ENCODE results near the gene CRELD2. TPM values are rescaled to one million over a fixed set of nuclear protein-coding genes. Genes with fewer than 3 reads are reported as not detected.

CRELD2 gene
- total and polyA plus RNA-seq, 2 of the 8 experiments (the other 6 are each of a cell fraction or from before 2014, with no cell fraction given): 24.5 to 36.6 TPM

- Histone ChIP-seq H3K4ac (replicated peaks; ENCODE audit: insufficient read length, low read depth, low read length) (no peak overlapping the region), H2BK20ac (ENCODE audit: low read length) (no peak overlapping the region), H4K8ac (ENCODE audit: extremely low read depth, insufficient read depth, low read length) (no peak overlapping the region; the same call in 1 of the 2 replicates), H3K4me3 (ENCODE audit: extremely low read depth in 1 of 4, insufficient read depth in 2 of 4, low read depth in 3 of 4, low read length in 4 of 4) (no peak overlapping the region), H3K14ac (ENCODE audit: insufficient read length) (no peak overlapping the region), H4K20me1 (replicated peaks in 1 of 2; ENCODE audit: control insufficient read depth in 1 of 2, insufficient read depth in 2 of 2, low read length in 2 of 2) (peaks cover 0 to 12% of the 10 kb centered on the region in 2 experiments), H3K4me2 (ENCODE audit: insufficient read depth in 1 of 2, low read depth in 2 of 2, low read length in 2 of 2) (no peak overlapping the region), H4K91ac (replicated peaks; ENCODE audit: insufficient read length, low read length) (no peak overlapping the region), H3K23ac (ENCODE audit: insufficient read length) (no peak overlapping the region), H2BK15ac (ENCODE audit: low read length) (no peak overlapping the region), H2AK5ac (ENCODE audit: low read depth, low read length) (no peak overlapping the region), H3K27me3 (replicated peaks in 1 of 4; ENCODE audit: control insufficient read depth in 3 of 4, extremely low read depth in 1 of 4, insufficient read depth in 3 of 4, low read length in 3 of 4) (no peaks in the 10 kb centered on the region), H3K56ac (replicated peaks; ENCODE audit: insufficient read length, low read depth, low read length) (no peak overlapping the region), H4K5ac (ENCODE audit: insufficient read length, low read depth, low read length) (no peak overlapping the region), H3K9ac (replicated peaks in 1 of 4; ENCODE audit: extremely low read depth in 1 of 4, low read depth in 3 of 4, low read length in 3 of 4) (no peak overlapping the region), H3K9me3 (ENCODE audit: insufficient read depth in 2 of 2, low read depth in 1 of 2, low read length in 1 of 2) (peaks cover 0 to 3% of the 10 kb centered on the region in 2 experiments; a peak in 2 of 4 replicates), H3K18ac (ENCODE audit: extremely low read depth, low read length) (no peak overlapping the region), H2BK120ac (replicated peaks; ENCODE audit: low read depth, low read length) (no peak overlapping the region), H3K36me3 (ENCODE audit: control insufficient read depth in 2 of 4, insufficient read depth in 4 of 4, low read length in 3 of 4) (peaks cover 3 to 31% (median 18%) of the 10 kb centered on the region in 4 experiments; a peak in 7 of 8 replicates), H3K79me2 (ENCODE audit: control insufficient read depth in 1 of 2, insufficient read depth in 2 of 2, low read length in 2 of 2) (peaks cover 0 to 37% of the 10 kb centered on the region in 2 experiments; a peak in 3 of 4 replicates), H2AFZ (ENCODE audit: low read length) (no peak overlapping the region), H2BK12ac (ENCODE audit: low read depth, low read length) (no peak overlapping the region), H3K4me1 (replicated peaks in 1 of 4; ENCODE audit: control insufficient read depth in 3 of 4, insufficient read depth in 4 of 4, low read length in 3 of 4) (no peaks in the 10 kb centered on the region), H3K27ac (ENCODE audit: low read depth, low read length) (no peak overlapping the region), H3K79me1 (ENCODE audit: low read depth, low read length) (peaks cover 14% of the 10 kb centered on the region), H2BK5ac (ENCODE audit: low read depth, low read length) (no peak overlapping the region), H3K23me2 (ENCODE audit: low read depth, low read length) (no peaks in the 10 kb centered on the region)
- 92% methylated on average over 24 of the region's 31 CpGs; no CpG with 5 or more reads in 1 of the 2 experiments for WGBS, 2 experiments (ENCODE audit: extremely low coverage in 1 of 2, insufficient coverage in 1 of 2, insufficient read length in 1 of 2, insufficient replicate concordance in 2 of 2, low coverage in 1 of 2, low lambda C conversion rate in 2 of 2, missing lambda C conversion rate in 1 of 2)
- no peak for DNase-seq (ENCODE audit: low read depth in 1 of 2, low spot score in 2 of 2)
- ChIA-PET CTCF (ENCODE audit: partially characterized antibody) (interaction anchor here (2.0 kb wide), 1 partner anchor 10 kb away, joined by 6 read pairs; no protein-coding TSS in a partner anchor), POLR2A (ENCODE audit: partially characterized antibody) (interaction anchor here (1.3 to 1.4 kb wide), 2 partner anchors 20 to 30 kb away, joined by 3 to 4 read pairs; no protein-coding TSS in a partner anchor)
- no peak for FAIRE-seq
- no peak for TF ChIP-seq SIRT6 (IDR thresholded peaks at IDR 0.05; ENCODE audit: low read length)
- no peak for TF ChIP-seq SP1 (IDR thresholded peaks at IDR 0.05; ENCODE audit: low read depth, low read length)
- no peak for TF ChIP-seq BACH1 (IDR thresholded peaks at IDR 0.05; ENCODE audit: low read length)
- no peak for TF ChIP-seq NANOG (IDR thresholded peaks at IDR 0.05; ENCODE audit: insufficient read depth, low read depth, low read length, poor library complexity, severe bottlenecking)
- no peak for TF ChIP-seq GTF2F1 (IDR thresholded peaks at IDR 0.05; ENCODE audit: borderline replicate concordance, low read depth, low read length)
- no peak for TF ChIP-seq MAFK (IDR thresholded peaks at IDR 0.05; ENCODE audit: low read depth, low read length)
- TF ChIP-seq PHF8 (conservative IDR thresholded peaks at IDR 0.05; ENCODE audit: low read depth, low read length): no peak
- TF ChIP-seq HDAC2 (IDR thresholded peaks at IDR 0.05; ENCODE audit: borderline replicate concordance in 1 of 2, low read depth in 2 of 2, low read length in 2 of 2): no peak
- TF ChIP-seq FOSL1 (IDR thresholded peaks at IDR 0.05; ENCODE audit: insufficient read depth, low read depth, low read length): no peak
- TF ChIP-seq TCF12 (IDR thresholded peaks at IDR 0.05; ENCODE audit: low read depth, low read length): no peak
- no peak for TF ChIP-seq SUZ12 (IDR thresholded peaks at IDR 0.05; ENCODE audit: low read length)
- TF ChIP-seq GABPA (IDR thresholded peaks at IDR 0.05; ENCODE audit: borderline replicate concordance, insufficient read depth, low read length): no peak
Measured at GRCh38 chr22:49884503-49885260, 33.8 kb upstream of the CRELD2 start.
